ENCODE results near the gene C2CD3.

The C2CD3 gene

GRCh38 chr11:73998846-73999575, 171.8 kb downstream of the C2CD3 start:
- no peak for DNase-seq (ENCODE audit: low read depth)
- TF ChIP-seq, protein P1, sequence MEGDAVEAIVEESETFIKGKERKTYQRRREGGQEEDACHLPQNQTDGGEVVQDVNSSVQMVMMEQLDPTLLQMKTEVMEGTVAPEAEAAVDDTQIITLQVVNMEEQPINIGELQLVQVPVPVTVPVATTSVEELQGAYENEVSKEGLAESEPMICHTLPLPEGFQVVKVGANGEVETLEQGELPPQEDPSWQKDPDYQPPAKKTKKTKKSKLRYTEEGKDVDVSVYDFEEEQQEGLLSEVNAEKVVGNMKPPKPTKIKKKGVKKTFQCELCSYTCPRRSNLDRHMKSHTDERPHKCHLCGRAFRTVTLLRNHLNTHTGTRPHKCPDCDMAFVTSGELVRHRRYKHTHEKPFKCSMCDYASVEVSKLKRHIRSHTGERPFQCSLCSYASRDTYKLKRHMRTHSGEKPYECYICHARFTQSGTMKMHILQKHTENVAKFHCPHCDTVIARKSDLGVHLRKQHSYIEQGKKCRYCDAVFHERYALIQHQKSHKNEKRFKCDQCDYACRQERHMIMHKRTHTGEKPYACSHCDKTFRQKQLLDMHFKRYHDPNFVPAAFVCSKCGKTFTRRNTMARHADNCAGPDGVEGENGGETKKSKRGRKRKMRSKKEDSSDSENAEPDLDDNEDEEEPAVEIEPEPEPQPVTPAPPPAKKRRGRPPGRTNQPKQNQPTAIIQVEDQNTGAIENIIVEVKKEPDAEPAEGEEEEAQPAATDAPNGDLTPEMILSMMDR (IDR thresholded peaks at IDR 0.05; ENCODE audit: insufficient read depth, low read depth, low read length, missing control alignments), result no peak
- no peak overlapping the region for H3K4me3 ChIP-seq (ENCODE audit: low read length)

GRCh38 chr11:73997120-73997770, 173.6 kb downstream of the C2CD3 start:
- H3K4me3 ChIP-seq (ENCODE audit: low read length), result no peak overlapping the region
- TF ChIP-seq, protein P1 (IDR thresholded peaks at IDR 0.05; ENCODE audit: insufficient read depth, low read depth, low read length, missing control alignments), result no peak
- no peak for DNase-seq (ENCODE audit: low read depth)

DNA sequence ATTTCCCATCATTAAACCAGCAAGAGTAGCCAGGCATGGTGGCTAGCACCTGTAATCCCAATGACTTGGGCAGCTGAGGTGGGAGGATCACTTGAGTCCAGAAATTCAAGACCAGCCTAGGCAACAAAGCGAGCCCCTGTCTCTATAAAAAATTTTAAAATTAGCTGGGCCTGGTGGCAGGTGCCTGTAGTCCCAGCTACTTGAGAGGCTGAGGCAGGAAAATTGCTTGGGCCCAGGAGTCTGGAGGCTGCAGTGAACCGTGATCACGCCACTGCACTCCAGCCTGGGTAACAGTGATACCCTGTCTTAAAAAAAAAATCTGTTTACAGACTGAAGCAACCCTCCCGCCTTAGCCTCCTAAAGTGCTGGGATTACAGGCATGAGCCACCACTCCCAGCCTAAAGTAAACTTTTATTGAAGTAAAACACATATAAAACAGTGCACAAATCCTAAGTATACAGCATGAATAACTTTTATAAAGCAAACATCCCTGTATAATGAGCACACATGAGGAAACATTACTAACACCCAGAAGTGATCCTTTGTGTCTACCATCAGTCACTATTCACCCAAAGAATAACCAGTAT, 174.5 kb downstream of the C2CD3 start:
- no peak overlapping the region for H3K4me3 ChIP-seq (ENCODE audit: low read length)
- TF ChIP-seq, protein P1 (IDR thresholded peaks at IDR 0.05; ENCODE audit: insufficient read depth, low read depth, low read length, missing control alignments), result no peak
- DNase-seq (ENCODE audit: low read depth), result no peak

GRCh38 chr11:73995731-73996130, 175.1 kb downstream of the C2CD3 start:
- TF ChIP-seq, protein P1 (IDR thresholded peaks at IDR 0.05; ENCODE audit: insufficient read depth, low read depth, low read length, missing control alignments), result no peak
- no peak for DNase-seq (ENCODE audit: low read depth)

DNA sequence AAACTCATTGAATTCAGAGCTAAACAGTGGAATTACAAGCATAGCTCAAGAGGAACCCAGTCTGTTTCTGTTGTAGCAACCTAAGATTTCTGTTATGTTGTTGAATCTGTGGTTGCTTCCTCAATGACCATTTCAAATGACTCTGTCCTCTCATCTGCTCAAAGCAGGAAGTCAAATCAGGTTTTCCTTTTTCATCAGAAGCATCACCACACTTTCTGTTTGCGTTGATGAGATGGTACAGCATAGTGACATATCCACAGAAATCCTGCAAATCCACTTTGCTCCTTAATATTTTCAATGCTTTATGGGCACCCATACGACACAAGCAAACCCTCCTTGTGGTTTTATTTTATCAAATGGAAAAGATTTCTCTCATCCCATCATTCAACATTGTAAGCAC, 175.6 kb downstream of the C2CD3 start:
- TF ChIP-seq, protein P1 (IDR thresholded peaks at IDR 0.05; ENCODE audit: insufficient read depth, low read depth, low read length, missing control alignments), result no peak
- no peak for DNase-seq (ENCODE audit: low read depth)
- H3K4me3 ChIP-seq (ENCODE audit: low read length), result no peak overlapping the region

More at GRCh38 chr11:73995731-73996130, 175.1 kb downstream of the C2CD3 start:
- H3K4me3 ChIP-seq (ENCODE audit: low read length), result no peak overlapping the region

DNA sequence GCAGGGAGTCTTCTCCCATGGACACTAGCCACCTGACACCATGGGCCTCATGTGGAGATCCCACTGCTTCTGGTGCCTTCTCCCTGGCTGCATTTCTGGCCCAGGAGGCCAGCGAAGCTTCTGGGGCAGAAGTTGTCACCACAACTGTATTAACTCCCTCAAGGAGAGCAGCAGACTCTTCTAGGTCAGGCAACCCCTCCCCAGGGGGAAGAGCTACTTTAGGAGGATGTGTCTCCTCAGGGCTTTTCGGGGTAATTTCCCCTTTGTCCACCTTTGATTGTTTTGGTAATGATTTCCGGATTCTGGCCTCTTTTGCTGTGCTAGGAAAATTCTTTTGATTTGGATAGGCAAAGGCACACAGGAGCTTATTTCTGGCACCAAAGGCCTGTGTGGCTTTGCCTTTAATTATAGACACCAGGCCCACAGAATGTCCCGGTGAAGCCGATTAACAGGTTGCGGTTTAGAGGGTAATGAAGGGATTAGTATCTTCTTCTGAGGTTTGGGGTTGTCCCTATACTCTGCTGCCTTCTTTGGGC, 179.3 kb downstream of the C2CD3 start:
- no peak overlapping the region for H3K4me3 ChIP-seq (ENCODE audit: low read length)
- TF ChIP-seq, protein P1 (IDR thresholded peaks at IDR 0.05; ENCODE audit: insufficient read depth, low read depth, low read length, missing control alignments), result no peak
- DNase-seq (ENCODE audit: low read depth), result no peak
